ENCODE measurements around the gene PTPMT1. TPM values are rescaled to one million over a fixed set of nuclear protein-coding genes. Genes with fewer than 3 reads are reported as not detected.
A peak's percentile ranks its signal among the peaks of the same experiment; 100 is the strongest.

Gene PTPMT1
- total RNA-seq, 2 experiments from 2014 or later = 48.4 to 50.2 TPM

DNA sequence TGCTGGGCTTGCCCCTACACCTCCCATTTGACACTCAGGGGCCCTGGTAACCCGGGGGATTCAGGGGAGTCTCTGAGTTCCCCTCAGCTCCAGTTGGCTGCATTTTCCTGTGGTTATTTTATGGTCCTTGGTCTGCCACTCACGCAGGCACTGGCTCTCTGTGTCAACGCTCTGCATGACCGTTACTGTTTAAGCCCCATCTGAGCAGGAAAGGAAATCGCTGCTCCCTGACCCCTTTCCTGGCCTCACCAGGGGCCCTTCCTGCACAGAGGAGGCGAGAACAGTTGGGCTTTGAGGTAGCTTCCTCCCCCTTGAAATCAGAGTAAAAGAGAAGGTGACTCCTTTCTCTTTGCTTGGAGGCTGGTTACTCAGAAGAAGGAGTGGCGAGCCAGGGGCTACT lies 26.4 kb downstream of the PTPMT1 start:
- CTCF ChIA-PET = interaction anchor here (0.6 kb wide), 1 partner anchor 386 kb away, joined by 3 read pairs; no protein-coding TSS in a partner anchor
- no peaks in the 10 kb centered on the region for H3K36me3 Mint-ChIP-seq
- ATAC-seq = no peak
- peaks cover 26% of the 10 kb centered on the region for H3K4me1 Mint-ChIP-seq
- no peaks in the 10 kb centered on the region for H3K9me3 Mint-ChIP-seq (ENCODE audit: low read depth)
- H3K27ac Mint-ChIP-seq = peak overlapping the region; percentile 19
- no peak for DNase-seq
- H3K4me3 Mint-ChIP-seq = no peak overlapping the region
- peaks cover 37% of the 10 kb centered on the region for H3K27me3 Mint-ChIP-seq

DNA sequence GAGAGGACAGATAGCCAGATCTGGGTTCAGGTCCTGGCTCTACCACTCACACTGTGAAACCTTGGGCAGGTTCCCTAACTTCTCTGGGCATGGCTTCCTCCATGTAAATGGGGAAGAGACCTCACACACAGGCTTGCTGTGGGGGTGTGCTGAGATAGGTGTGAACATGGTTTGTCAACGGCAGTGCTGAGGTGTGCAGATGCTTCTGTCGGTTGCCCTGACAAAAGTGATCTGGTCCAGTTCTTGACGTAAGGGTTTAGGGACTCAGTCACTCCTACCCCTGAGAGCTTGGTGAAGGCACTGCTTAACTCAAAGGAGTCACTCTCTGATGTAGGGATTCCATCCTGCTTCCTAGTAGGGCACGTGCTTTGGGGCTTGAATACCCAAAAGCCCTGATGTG lies 26.9 kb downstream of the PTPMT1 start:
- no peak overlapping the region for H3K4me3 Mint-ChIP-seq
- CTCF ChIA-PET = no interaction called here
- H3K4me1 Mint-ChIP-seq = peaks cover 25% of the 10 kb centered on the region
- no peaks in the 10 kb centered on the region for H3K9me3 Mint-ChIP-seq (ENCODE audit: low read depth)
- H3K27ac Mint-ChIP-seq = peak overlapping the region; percentile 19
- peaks cover 37% of the 10 kb centered on the region for H3K27me3 Mint-ChIP-seq
- no peaks in the 10 kb centered on the region for H3K36me3 Mint-ChIP-seq
- ATAC-seq = no peak
- no peak for DNase-seq

DNA sequence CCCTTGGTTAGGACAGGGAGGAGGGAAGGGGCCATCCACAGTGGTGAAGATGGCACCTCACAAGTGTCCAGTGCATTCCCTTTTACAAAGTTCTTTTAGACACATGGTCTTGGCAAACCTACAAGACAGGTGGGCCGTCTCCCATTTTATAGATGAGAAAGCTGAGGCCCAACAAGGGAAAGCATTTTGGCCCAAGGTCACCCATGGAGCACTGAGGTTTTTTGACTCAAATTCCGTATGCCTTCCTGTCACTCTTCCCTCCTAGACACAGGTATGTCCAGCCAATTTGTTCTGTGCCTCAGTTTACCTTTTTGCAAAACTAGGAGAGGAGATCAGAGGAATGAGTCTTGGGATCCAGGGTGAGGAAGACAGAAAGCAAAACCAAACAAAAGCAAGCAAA lies 27.6 kb downstream of the PTPMT1 start:
- no peak for DNase-seq
- H3K27me3 Mint-ChIP-seq = peaks cover 37% of the 10 kb centered on the region
- CTCF ChIA-PET = no interaction called here
- H3K4me3 Mint-ChIP-seq = no peak overlapping the region
- H3K4me1 Mint-ChIP-seq = peaks cover 25% of the 10 kb centered on the region
- H3K36me3 Mint-ChIP-seq = no peaks in the 10 kb centered on the region
- H3K9me3 Mint-ChIP-seq (ENCODE audit: low read depth) = no peaks in the 10 kb centered on the region
- no peak overlapping the region for H3K27ac Mint-ChIP-seq
- no peak for ATAC-seq

DNA sequence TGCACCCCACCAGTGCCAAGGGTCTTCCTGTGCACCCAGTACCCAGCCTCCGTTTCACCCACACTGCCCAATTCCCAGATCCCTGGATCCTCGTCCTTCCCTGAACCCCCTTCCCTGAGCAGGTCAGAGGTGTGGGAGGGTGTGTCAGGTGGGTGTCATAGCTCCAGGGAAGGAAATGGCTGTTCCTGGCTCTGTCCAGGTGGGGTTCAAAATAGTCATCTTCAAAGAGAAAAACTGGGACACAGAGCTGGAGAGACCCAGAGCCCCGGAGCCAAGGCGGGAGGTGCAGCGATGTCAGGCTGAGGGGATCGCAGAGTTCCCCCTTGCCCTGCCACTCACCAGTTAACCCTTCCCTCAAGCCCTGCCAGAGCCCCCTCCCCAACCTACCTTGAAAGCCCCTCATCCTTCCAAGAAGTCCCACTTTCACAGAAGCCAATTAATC lies 28.1 kb downstream of the PTPMT1 start:
- ATAC-seq (no peak), DNase-seq (no peak)
- Mint-ChIP-seq H3K27ac (no peak overlapping the region), H3K36me3 (no peaks in the 10 kb centered on the region), H3K9me3 (ENCODE audit: low read depth) (no peaks in the 10 kb centered on the region), H3K4me1 (peaks cover 25% of the 10 kb centered on the region), H3K27me3 (peaks cover 37% of the 10 kb centered on the region), H3K4me3 (no peak overlapping the region)
- CTCF ChIA-PET = no interaction called here

DNA sequence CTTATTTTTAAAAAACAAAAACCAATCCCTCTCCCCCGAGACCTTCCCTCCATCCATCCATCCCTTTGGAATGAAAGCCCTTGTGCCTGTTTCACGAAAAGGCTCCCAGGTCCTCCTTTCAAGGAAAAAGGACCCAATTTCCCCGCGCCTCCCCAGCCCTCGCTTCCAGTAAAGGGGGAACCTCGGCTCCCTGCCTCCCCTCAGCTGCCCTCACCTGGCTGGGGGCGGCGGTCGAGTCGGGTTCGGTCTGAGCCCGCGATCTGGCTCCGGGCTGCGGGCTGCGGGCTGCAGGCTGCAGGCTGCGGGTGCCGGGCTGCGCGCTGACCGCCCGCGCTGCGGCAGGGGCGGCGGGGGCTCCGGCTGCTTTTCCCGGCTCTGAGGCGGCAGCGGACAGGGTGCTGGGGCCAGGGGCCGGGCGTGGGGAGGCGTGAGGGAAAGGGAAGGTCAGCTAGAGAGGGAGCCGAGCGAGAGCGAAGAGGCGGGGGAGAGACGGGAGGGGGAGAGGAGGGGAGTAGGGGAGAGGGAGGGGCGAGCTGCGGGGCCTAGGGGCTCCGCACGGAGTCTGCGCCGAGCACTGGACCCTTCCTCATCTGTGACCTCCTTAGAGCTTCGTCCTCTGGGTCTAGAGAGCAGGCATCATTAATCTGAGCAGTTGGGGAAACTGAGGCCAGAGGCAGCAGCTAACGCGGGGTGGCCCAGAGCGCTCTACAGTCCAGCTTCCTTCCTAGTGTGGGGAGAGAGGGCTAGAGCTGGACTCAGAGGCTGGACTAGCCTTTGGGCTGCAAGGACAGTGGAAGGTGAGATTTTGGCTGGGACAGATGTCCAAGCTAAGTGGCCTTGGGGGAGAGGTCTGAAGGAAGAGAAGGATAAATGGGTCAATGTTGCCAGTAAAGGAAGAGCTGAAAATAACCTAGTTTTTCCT lies 28.8 kb downstream of the PTPMT1 start, which contains the start of gene C1QTNF4:
Gene C1QTNF4, minus strand, starts transcription at position 478 of the 922 bp plus-strand sequence. CDS start 3,601 bp downstream, outside the sequence.
- ATAC-seq = no peak
- no peak for DNase-seq
- CTCF ChIA-PET = no interaction called here
- H3K27me3 Mint-ChIP-seq = peaks cover 37% of the 10 kb centered on the region
- no peak within 1 kb of the TSS for H3K4me3 Mint-ChIP-seq
- no peaks in the 10 kb centered on the region for H3K36me3 Mint-ChIP-seq
- H3K4me1 Mint-ChIP-seq = peaks cover 25% of the 10 kb centered on the region
- H3K9me3 Mint-ChIP-seq (ENCODE audit: low read depth) = no peaks in the 10 kb centered on the region
- no peak within 1 kb of the TSS for H3K27ac Mint-ChIP-seq

DNA sequence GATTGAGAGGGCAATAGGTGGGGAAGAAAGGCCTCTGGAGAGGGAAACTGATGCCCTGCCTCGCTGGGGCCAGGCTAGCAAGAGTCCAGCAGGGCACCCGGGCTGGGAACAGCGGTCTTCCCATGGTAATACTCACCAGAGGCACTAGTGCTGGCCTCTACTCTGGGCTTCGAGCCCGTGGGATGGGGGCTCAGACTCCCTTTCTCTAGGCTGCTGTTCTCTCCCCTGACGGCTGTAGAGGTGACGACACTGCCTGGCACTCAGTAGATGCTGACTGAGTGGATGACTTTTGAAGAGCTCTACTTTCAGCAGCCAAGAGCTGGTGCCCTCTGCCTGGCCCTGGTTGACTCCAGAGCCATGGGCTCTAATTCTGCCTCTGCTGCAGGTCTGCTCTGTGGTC lies 29.6 kb downstream of the PTPMT1 start:
- DNase-seq (no peak), ATAC-seq (peak; percentile 32)
- peaks cover 25% of the 10 kb centered on the region for H3K4me1 Mint-ChIP-seq
- no peak overlapping the region for H3K27ac Mint-ChIP-seq
- H3K27me3 Mint-ChIP-seq = peaks cover 37% of the 10 kb centered on the region
- H3K9me3 Mint-ChIP-seq (ENCODE audit: low read depth) = no peaks in the 10 kb centered on the region
- no peaks in the 10 kb centered on the region for H3K36me3 Mint-ChIP-seq
- CTCF ChIA-PET = no interaction called here
- no peak overlapping the region for H3K4me3 Mint-ChIP-seq

DNA sequence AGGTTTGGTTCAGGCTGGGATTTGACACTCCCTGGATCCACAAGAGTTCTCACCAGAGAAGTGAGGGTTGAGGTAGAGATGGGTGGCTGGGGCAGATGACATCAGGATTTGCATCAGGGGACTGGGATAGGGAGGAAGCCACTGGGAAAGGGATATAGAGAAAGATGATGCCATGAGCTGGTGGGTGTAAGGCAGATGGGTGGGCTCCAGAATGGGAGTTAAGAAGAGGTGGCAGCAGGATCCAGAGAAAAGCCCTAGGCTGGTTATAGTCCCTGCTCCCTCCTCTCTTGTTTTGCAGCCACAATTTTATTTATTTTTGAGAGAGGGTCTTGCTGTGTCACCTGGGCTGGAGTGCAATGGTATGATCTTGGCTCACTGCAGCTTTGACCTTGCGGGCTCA lies 30.6 kb downstream of the PTPMT1 start:
- Mint-ChIP-seq H3K4me1 (peaks cover 24% of the 10 kb centered on the region), H3K36me3 (no peaks in the 10 kb centered on the region), H3K9me3 (ENCODE audit: low read depth) (no peaks in the 10 kb centered on the region), H3K27ac (no peak overlapping the region), H3K27me3 (peaks cover 37% of the 10 kb centered on the region), H3K4me3 (no peak overlapping the region)
- CTCF ChIA-PET = no interaction called here
- no peak for DNase-seq
- ATAC-seq = no peak

DNA sequence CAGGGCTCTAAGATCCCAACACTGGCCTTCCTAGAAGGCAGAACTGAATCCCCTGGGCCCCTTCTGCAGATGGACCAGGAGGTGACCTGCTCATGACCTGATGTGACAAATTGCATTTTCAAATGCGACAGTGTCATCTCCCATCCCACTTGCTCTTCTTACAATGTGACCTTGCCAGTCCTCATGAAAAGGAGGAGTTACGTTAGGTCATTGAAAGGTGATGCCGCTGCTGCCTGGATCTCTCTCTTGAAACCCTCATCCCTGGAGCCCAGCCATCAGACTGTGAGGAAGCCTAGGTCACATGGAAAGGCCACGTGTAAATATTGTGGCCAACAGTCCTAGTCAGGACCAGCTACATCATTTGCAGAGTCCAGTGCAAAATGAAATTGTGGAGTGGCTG lies 34.5 kb downstream of the PTPMT1 start:
- H3K4me3 Mint-ChIP-seq = no peak overlapping the region
- CTCF ChIA-PET = no interaction called here
- H3K36me3 Mint-ChIP-seq = no peaks in the 10 kb centered on the region
- no peaks in the 10 kb centered on the region for H3K4me1 Mint-ChIP-seq
- DNase-seq (no peak), ATAC-seq (no peak)
- no peaks in the 10 kb centered on the region for H3K9me3 Mint-ChIP-seq (ENCODE audit: low read depth)
- peaks cover 12% of the 10 kb centered on the region for H3K27me3 Mint-ChIP-seq
- H3K27ac Mint-ChIP-seq = no peak overlapping the region

DNA sequence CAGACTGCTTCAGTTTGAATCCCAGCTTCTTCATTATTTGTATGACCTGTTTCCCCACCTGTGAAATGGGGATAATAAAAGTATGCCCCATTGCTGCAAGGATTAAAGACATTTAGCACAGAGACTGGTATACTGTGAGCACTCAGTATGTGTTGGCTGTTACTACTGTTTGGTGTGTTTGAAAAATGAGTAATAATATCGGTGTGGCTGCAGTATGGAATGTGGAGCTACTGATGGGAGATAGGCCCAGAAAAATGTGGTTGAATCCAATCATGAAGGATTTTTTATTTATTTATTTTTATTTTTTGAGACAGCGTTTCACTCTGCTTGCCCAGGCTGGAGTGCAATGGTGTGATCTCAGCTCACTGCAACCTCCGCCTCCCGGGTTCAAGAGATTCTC lies 37.9 kb downstream of the PTPMT1 start:
- no peaks in the 10 kb centered on the region for H3K36me3 Mint-ChIP-seq
- peaks cover 2% of the 10 kb centered on the region for H3K4me1 Mint-ChIP-seq
- no peaks in the 10 kb centered on the region for H3K9me3 Mint-ChIP-seq (ENCODE audit: low read depth)
- DNase-seq (no peak), ATAC-seq (no peak)
- H3K27me3 Mint-ChIP-seq = no peaks in the 10 kb centered on the region
- H3K4me3 Mint-ChIP-seq = no peak overlapping the region
- H3K27ac Mint-ChIP-seq = no peak overlapping the region
- CTCF ChIA-PET = no interaction called here

DNA sequence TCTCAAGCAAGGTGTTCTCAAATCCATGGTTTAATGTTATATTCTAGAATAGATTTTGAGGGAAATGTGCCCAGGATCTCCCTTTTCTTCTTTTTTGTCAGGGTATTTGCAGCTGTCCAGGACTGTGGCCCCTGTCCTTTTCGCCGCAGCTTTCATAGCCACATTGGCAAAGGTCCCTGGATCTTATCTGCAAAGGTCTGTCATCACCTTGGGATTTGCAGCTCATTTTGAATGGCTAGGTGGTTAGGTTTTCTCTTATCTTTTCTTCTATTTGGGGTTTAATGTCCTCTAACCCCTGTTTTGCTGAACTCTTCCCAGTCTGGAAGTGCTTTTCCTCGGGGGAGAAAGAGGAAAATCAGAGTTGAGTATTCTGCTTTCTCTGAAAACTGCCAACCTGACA lies 40.5 kb downstream of the PTPMT1 start:
- DNase-seq (no peak), ATAC-seq (no peak)
- Mint-ChIP-seq H3K27me3 (no peaks in the 10 kb centered on the region), H3K4me1 (peaks cover 11% of the 10 kb centered on the region), H3K27ac (no peak overlapping the region), H3K4me3 (no peak overlapping the region), H3K36me3 (no peaks in the 10 kb centered on the region), H3K9me3 (ENCODE audit: low read depth) (no peaks in the 10 kb centered on the region)
- CTCF ChIA-PET = interaction anchor here (0.7 kb wide), 1 partner anchor 29 kb away, joined by 3 read pairs; no protein-coding TSS in a partner anchor

DNA sequence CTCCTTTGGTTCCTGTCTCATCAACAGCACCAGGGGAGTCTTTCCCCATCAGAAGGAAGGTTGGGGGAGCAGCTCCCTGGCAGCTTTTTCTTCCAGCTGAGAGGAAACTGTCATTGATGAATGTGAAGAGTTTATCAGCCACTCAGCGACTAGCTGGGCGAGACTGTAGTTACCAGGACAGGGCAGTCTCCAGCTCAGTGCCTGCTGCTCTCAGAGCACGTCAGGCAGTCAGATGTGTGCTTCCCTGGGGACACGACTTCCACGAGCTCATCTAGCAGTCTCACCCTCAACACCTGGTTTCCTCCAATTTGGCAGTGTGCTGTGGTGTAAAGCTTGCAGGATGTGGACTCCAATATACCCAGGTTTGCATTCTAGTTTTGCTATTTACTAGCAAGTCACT lies 41.3 kb downstream of the PTPMT1 start:
- H3K27ac Mint-ChIP-seq = no peak overlapping the region
- DNase-seq (no peak), ATAC-seq (no peak)
- no peaks in the 10 kb centered on the region for H3K9me3 Mint-ChIP-seq (ENCODE audit: low read depth)
- no peaks in the 10 kb centered on the region for H3K36me3 Mint-ChIP-seq
- no peak overlapping the region for H3K4me3 Mint-ChIP-seq
- no peaks in the 10 kb centered on the region for H3K27me3 Mint-ChIP-seq
- H3K4me1 Mint-ChIP-seq = peaks cover 11% of the 10 kb centered on the region
- CTCF ChIA-PET = interaction anchor here (0.7 to 1.1 kb wide), 3 partner anchors 10 to 233 kb away, joined by 3 read pairs; no protein-coding TSS in a partner anchor

DNA sequence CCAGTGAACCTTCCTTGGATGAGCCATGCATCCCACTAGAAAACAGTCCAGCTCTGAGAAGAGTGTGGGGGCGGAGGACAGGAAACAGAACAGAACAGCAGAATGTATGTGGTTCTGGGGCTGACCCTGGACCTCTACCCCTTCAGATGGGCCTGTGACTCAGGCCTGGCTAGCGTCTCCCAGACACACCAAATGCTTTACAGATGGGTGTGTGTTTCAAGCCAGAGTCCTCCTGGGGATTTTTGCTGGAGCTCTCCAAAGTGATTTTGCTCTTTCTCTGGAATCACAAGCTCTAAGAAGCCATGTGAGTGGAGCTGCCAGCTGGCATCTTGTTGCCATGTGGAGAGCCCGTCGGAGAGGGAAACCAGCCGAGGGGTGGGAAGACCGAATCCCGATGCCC lies 42.0 kb downstream of the PTPMT1 start:
- H3K27ac Mint-ChIP-seq = no peak overlapping the region
- no peaks in the 10 kb centered on the region for H3K36me3 Mint-ChIP-seq
- DNase-seq (no peak), ATAC-seq (no peak)
- H3K9me3 Mint-ChIP-seq (ENCODE audit: low read depth) = no peaks in the 10 kb centered on the region
- no peaks in the 10 kb centered on the region for H3K27me3 Mint-ChIP-seq
- peaks cover 11% of the 10 kb centered on the region for H3K4me1 Mint-ChIP-seq
- no peak overlapping the region for H3K4me3 Mint-ChIP-seq
- CTCF ChIA-PET = interaction anchor here (0.7 to 1.1 kb wide), 2 partner anchors 9 to 233 kb away, joined by 3 read pairs; no protein-coding TSS in a partner anchor

DNA sequence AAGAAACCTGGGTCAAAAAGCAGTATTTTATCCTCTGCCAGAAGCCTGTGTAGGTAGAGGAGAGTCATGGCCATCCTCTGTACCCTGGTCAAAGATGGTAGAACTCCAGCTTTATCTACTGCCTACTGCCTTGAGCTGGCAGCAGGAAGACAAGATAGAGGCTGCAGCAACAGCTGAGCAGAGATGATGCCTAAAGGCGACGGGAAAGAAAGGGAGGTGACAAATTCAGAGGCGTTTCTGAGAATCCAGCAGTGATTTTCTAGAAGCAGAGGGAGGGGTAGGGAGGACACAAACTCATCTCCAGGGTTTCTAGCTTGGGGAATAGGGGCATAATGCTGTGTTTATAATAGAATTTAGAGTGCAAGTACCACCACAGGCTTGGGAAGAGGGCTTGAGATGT lies 44.3 kb downstream of the PTPMT1 start:
- Mint-ChIP-seq H3K36me3 (no peaks in the 10 kb centered on the region), H3K27ac (no peak overlapping the region), H3K9me3 (ENCODE audit: low read depth) (no peaks in the 10 kb centered on the region), H3K27me3 (no peaks in the 10 kb centered on the region), H3K4me1 (peaks cover 11% of the 10 kb centered on the region), H3K4me3 (no peak overlapping the region)
- CTCF ChIA-PET = interaction anchor here (1.2 kb wide), 1 partner anchor 32 kb away, joined by 5 read pairs; no protein-coding TSS in a partner anchor
- ATAC-seq (no peak), DNase-seq (no peak)

DNA sequence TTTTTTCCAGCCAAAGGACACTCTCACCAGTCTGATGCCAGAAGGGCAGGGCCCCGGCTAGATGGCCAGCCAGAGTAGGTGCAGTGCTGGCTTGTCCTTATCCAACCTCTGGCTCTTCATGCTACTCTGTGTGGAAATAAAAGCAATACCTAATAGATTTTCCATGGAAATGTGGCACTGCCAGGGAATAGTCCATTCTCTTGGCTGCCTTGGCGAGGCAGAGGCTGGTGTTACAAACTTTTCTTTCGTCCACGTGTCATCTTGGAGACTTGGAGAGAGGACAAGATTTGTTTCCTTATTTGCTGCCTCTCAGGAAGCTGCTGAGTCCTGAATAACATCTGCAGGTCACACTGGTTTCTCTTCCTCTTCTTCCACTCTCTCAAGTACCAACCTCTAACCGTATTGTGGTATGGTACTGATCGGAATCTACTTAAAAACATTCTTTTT lies 46.0 kb downstream of the PTPMT1 start:
- H3K4me3 Mint-ChIP-seq = no peak overlapping the region
- peaks cover 2% of the 10 kb centered on the region for H3K36me3 Mint-ChIP-seq
- H3K4me1 Mint-ChIP-seq = peaks cover 22% of the 10 kb centered on the region
- CTCF ChIA-PET = no interaction called here
- H3K27me3 Mint-ChIP-seq = no peaks in the 10 kb centered on the region
- H3K27ac Mint-ChIP-seq = no peak overlapping the region
- ATAC-seq (no peak), DNase-seq (no peak)
- no peaks in the 10 kb centered on the region for H3K9me3 Mint-ChIP-seq (ENCODE audit: low read depth)
